Activated CD8-positive, alpha-beta T cell treated with anti-CD3 and anti-CD28 coated beads for 36 hours (primary cell): Measurements from ENCODE around the gene SMCHD1. TPM values are rescaled to one million over a fixed set of nuclear protein-coding genes. Genes with fewer than 3 reads are reported as not detected.
"Not testable (repeated sequence)": the region's sequence is repeated elsewhere in the genome, so short reads cannot be mapped to it uniquely, and the experiment has no call there.

Source experiments
- ATAC-seq: fragments of 200-7000 bp; cut with Tn5 transposase; one replicate; pipeline ENCODE4 v1.10.0; 2021; ENCODE audit warnings: mild to moderate bottlenecking, moderate library complexity
- CTCF ChIA-PET: fragments of 350-600 bp; sonication (Branson Sonifier 250); formaldehyde crosslinking; loops from one replicate; lab custom pipeline; 2021; ENCODE audit warnings: antibody characterized with exemption; lab: Charles Lee
- POLR2A ChIA-PET: fragments of 350-600 bp; sonication (Branson Sonifier 250); formaldehyde crosslinking; loops from one replicate; lab custom pipeline; 2021; ENCODE audit warnings: antibody characterized with exemption; lab: Charles Lee
- DNase-seq: peaks from one replicate; pipeline ENCODE4 v3.0.0-alpha.2; 2020
- H3K27ac Mint-ChIP-seq: one replicate; pipeline ENCODE4 v1.8.0; 2021; ENCODE audit warnings: mild to moderate bottlenecking, mixed read lengths
- H3K27me3 Mint-ChIP-seq: one replicate; pipeline ENCODE4 v1.8.0; 2021; ENCODE audit warnings: mixed read lengths
- H3K36me3 Mint-ChIP-seq: one replicate; pipeline ENCODE4 v1.8.0; 2021; ENCODE audit warnings: low read depth, mixed read lengths
- H3K4me1 Mint-ChIP-seq: one replicate; pipeline ENCODE4 v1.8.0; 2021; ENCODE audit warnings: low read depth, mixed read lengths
- H3K4me3 Mint-ChIP-seq: one replicate; pipeline ENCODE4 v1.8.0; 2021; ENCODE audit warnings: mild to moderate bottlenecking, moderate library complexity, mixed read lengths
- H3K9me3 Mint-ChIP-seq: one replicate; pipeline ENCODE4 v1.8.0; 2021; ENCODE audit warnings: mixed read lengths
- CTCF ChIP-seq: fragments of 200-600 bp; IDR thresholded peaks from one replicate; pipeline ENCODE4 v1.8.0; 2022; ENCODE audit warnings: antibody characterized with exemption, mild to moderate bottlenecking
- intact Hi-C: fragments of 100-400 bp; cut with micrococcal nuclease; formaldehyde crosslinking; loops from one replicate; pipeline ENCODE4 v1.10.0; 2022
- total RNA-seq, 2 experiments: library from RNA; stranded (reverse); gene quantifications; one replicate each; pipeline ENCODE4 v1.2.3, GENCODE V29; 2021

Gene SMCHD1
- total RNA-seq, 2 experiments from 2014 or later = 97.4 to 98.9 TPM

GRCh38 chr18:2662990-2663389, 7.5 kb downstream of the SMCHD1 start:
- TF ChIP-seq CTCF = no peak
- peak overlapping the region; percentile 84 for H3K27ac Mint-ChIP-seq
- peaks cover 2% of the 10 kb centered on the region for H3K9me3 Mint-ChIP-seq
- CTCF ChIA-PET = no interaction called here
- H3K4me3 Mint-ChIP-seq = peak overlapping the region; percentile 36
- peaks cover 60% of the 10 kb centered on the region for H3K36me3 Mint-ChIP-seq
- POLR2A ChIA-PET = interaction anchor here (1.7 kb wide), 1 partner anchor 10 kb away, joined by 3 read pairs; no protein-coding TSS in a partner anchor
- DNase-seq (no peak), ATAC-seq (peak; percentile 29)
- H3K27me3 Mint-ChIP-seq = no peaks in the 10 kb centered on the region
- peaks cover 65% of the 10 kb centered on the region for H3K4me1 Mint-ChIP-seq
- intact Hi-C loops = no loop called here

- Mint-ChIP-seq H3K9me3 (peaks cover 3% of the 10 kb centered on the region), H3K36me3 (peaks cover 81% of the 10 kb centered on the region), H3K27ac (peak overlapping the region; percentile 39), H3K27me3 (no peaks in the 10 kb centered on the region), H3K4me1 (peaks cover 63% of the 10 kb centered on the region), H3K4me3 (no peak overlapping the region)
- intact Hi-C loops = no loop called here
- CTCF ChIA-PET = interaction anchor here (1.4 kb wide), 1 partner anchor 16 kb away, joined by 3 read pairs; no protein-coding TSS in a partner anchor
- TF ChIP-seq CTCF = no peak
- no peak for ATAC-seq
- no peak for DNase-seq
- POLR2A ChIA-PET = interaction anchor here (0.6 to 1.4 kb wide), 3 partner anchors 9 to 64 kb away, joined by 3 to 4 read pairs (median 3); no protein-coding TSS in a partner anchor
These were observed 16.9 kb downstream of the SMCHD1 start for GRCh38 chr18:2672410-2672809.

GRCh38 chr18:2672872-2673271, 17.3 kb downstream of the SMCHD1 start:
- CTCF ChIA-PET = interaction anchor here (1.4 kb wide), 1 partner anchor 16 kb away, joined by 3 read pairs; no protein-coding TSS in a partner anchor
- intact Hi-C loops = no loop called here
- Mint-ChIP-seq H3K9me3 (peaks cover 3% of the 10 kb centered on the region), H3K4me1 (peaks cover 63% of the 10 kb centered on the region), H3K27ac (peak overlapping the region; percentile 25), H3K4me3 (no peak overlapping the region), H3K27me3 (no peaks in the 10 kb centered on the region), H3K36me3 (peaks cover 86% of the 10 kb centered on the region)
- ATAC-seq (no peak), DNase-seq (no peak)
- TF ChIP-seq CTCF = no peak
- POLR2A ChIA-PET = interaction anchor here (0.6 to 1.4 kb wide), 3 partner anchors 10 to 64 kb away, joined by 3 to 4 read pairs (median 3); no protein-coding TSS in a partner anchor

DNA sequence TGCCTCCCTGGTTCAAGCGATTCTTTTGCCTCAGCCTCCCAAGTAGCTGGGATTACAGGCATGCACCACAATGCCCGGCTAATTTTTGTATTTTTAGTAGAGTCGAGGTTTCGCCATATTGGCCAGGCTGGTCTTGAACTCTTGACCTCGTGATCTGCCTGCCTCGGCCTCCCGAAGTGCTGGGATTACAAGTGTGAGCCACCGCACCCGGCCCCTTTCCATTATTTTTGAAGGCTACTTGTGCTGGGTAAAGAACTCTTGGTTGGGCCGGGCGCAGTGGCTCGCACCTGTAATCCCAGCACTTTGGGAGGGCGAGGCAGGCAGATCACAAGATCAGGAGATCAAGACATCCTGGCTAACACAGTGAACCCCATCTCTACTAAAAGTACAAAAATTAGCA, 23.4 kb downstream of the SMCHD1 start:
- ChIA-PET POLR2A (interaction anchor here (2.9 kb wide), 1 partner anchor 22 kb away, joined by 12 read pairs; the partner anchor contains the start of gene SMCHD1), CTCF (interaction anchor here (1.2 kb wide), 1 partner anchor 10 kb away, joined by 3 read pairs; no protein-coding TSS in a partner anchor)
- H3K4me3 Mint-ChIP-seq, H3K27me3 Mint-ChIP-seq, intact Hi-C loops, H3K9me3 Mint-ChIP-seq, DNase-seq, ATAC-seq, H3K27ac Mint-ChIP-seq: not testable (repeated sequence)
- H3K36me3 Mint-ChIP-seq = peaks cover 74% of the 10 kb centered on the region
- H3K4me1 Mint-ChIP-seq = peaks cover 63% of the 10 kb centered on the region

GRCh38 chr18:2680216-2680792, 24.8 kb downstream of the SMCHD1 start:
- Mint-ChIP-seq H3K27me3 (no peaks in the 10 kb centered on the region), H3K4me3 (no peak overlapping the region), H3K27ac (peak overlapping the region; percentile 62), H3K9me3 (no peaks in the 10 kb centered on the region), H3K36me3 (peaks cover 71% of the 10 kb centered on the region), H3K4me1 (peaks cover 60% of the 10 kb centered on the region)
- no peak for ATAC-seq
- DNase-seq = no peak
- no peak for TF ChIP-seq CTCF
- intact Hi-C loops = no loop called here
- ChIA-PET POLR2A (interaction anchor here (0.7 to 2.9 kb wide), 3 partner anchors 9 to 53 kb away, joined by 3 to 12 read pairs (median 4); partner anchors contain the start of gene SMCHD1), CTCF (interaction anchor here (0.8 to 1.3 kb wide), 2 partner anchors 86 to 91 kb away, joined by 3 read pairs; no protein-coding TSS in a partner anchor)
